Measurements from ENCODE around the gene SH3RF3. TPM values are rescaled to one million over a fixed set of nuclear protein-coding genes. Genes with fewer than 3 reads are reported as not detected.

SH3RF3 gene
- total and polyA plus RNA-seq, 2 of the 13 experiments (the other 11 are each of a cell fraction or from before 2014, with no cell fraction given) = 0.04 TPM; not detected in 1

DNA sequence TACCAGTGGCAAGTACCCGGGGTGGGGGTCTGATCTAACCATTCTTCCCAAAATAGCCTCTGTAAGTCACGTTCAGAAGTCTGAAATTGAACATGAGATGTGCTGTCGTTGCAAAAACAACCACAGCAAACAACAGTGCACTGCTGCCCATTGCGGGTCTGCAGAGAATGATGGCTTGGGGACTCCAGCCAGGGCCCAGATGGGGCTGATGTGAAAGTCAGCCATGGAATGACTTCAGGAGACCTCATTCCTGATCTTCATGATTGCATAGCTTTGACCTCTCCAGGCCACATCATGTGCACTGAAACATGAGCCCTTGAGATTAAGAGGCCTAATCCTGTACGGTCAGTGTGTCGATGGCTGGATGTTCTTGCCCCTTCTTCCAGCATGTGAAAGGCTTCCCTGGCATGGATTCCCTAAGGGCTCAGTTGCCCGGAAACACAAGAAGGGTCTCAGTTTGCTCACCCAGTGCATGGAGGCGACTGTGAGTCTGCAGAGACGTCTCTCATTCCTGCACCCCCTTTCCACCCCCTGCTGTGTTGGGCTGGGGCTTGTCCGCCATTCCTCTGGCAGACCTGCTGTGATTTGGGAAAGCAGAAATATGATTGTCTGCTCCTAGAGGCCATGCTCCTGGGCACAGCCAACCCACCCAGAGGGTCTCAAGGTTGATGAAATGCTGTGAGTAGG, 293.2 kb downstream of the SH3RF3 start:
- no peak overlapping the region for H3K4me2 ChIP-seq (ENCODE audit: low read depth, low read length)
- H2AFZ ChIP-seq (ENCODE audit: low read length) = no peak overlapping the region
- H3K9me3 ChIP-seq (ENCODE audit: low read length) = no peaks in the 10 kb centered on the region
- no peak overlapping the region for H3K9ac ChIP-seq (ENCODE audit: insufficient read depth, low read depth, low read length)
- no peak overlapping the region for H3K27ac ChIP-seq (ENCODE audit: extremely low read length, insufficient read depth, low read length)
- ATAC-seq (no peak), FAIRE-seq (no peak), DNase-seq (ENCODE audit: low spot score) (no peak)
- no peaks in the 10 kb centered on the region for H4K20me1 ChIP-seq (ENCODE audit: insufficient read depth, low read length)
- H3K4me1 ChIP-seq (ENCODE audit: insufficient read depth, low read length) = peaks cover 9% of the 10 kb centered on the region; the same call in 1 of the 2 replicates
- H3K27me3 ChIP-seq (ENCODE audit: control insufficient read depth in 1 of 2, insufficient read depth in 2 of 2, low read length in 2 of 2) = peaks cover 1 to 9% of the 10 kb centered on the region in 2 experiments; a peak in 3 of 5 replicates
- ChIA-PET CTCF (ENCODE audit: low intra/inter-chr PET ratio, low total read pairs) (no interaction called here), POLR2A (no interaction called here)
- no peaks in the 10 kb centered on the region for H3K36me3 ChIP-seq (replicated peaks in 1 of 2; ENCODE audit: control insufficient read depth in 1 of 2, insufficient read depth in 2 of 2, low read length in 2 of 2)
- WGBS (ENCODE audit: low lambda C conversion rate) = 62% methylated on average over 8 of the region's 10 CpGs
- intact Hi-C loops (cut with micrococcal nuclease; ENCODE audit: unreplicated experiment) = no loop called here
- in situ Hi-C loops (cut with HindIII; ENCODE audit: extremely low pct_ligation_motif_present, low pct_unique_long_range_greater_than_20kb) = no loop called here
- no peak overlapping the region for H3K4me3 ChIP-seq (replicated peaks in 1 of 3; ENCODE audit: insufficient read depth in 1 of 3, low read depth in 2 of 3, low read length in 3 of 3)
- no peaks in the 10 kb centered on the region for H3K79me2 ChIP-seq (ENCODE audit: insufficient read depth, low read length)
- TF ChIP-seq MAFK (conservative IDR thresholded peaks at IDR 0.05 in 1 of 2, IDR thresholded peaks at IDR 0.05 in 1 of 2; ENCODE audit: low read length in 2 of 2) (peak; percentile 37 to 46; a peak in 2 of 4 replicates), IRF9 (CRISPR knock-in tag; IDR thresholded peaks at IDR 0.05; ENCODE audit: borderline replicate concordance) (no peak)
- no TSS peak for BruUV-seq (replicated peaks)

DNA sequence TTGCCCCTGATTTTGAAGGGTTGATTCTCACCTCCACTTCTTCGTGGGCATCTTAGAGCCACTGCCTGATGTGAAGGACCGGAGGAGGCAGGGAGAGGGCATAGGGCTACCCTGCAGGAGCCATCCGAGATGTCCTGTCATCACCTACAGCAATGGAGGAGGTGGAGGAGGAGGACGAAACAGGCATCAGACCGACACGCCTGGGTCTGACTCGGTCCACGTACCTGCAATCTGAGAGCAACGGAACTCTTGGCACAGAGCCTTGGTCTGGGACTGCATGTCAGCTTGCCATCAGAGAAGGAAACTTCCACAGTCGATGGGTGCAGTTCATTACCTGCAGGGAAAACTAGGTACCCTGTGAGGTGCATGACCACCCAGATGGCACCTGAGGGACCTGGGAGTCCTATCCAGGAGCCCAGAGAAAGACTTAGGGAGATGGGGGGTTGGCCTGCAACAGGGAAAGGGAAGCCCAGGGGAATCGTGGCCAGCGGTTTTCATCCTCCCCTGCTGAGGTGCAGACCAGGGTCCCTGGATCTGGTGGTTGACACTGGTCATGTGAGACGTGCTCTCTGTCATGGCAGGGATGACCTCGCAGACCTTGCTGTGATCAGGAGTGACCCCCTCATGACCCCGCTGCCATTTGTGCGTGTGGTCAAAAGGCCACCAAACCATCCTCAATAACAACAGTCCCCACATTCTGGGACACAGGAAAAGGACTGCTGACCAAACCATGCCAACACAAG, 293.9 kb downstream of the SH3RF3 start:
- ATAC-seq (no peak), FAIRE-seq (no peak), DNase-seq (ENCODE audit: low spot score) (no peak)
- Histone ChIP-seq H3K27me3 (ENCODE audit: control insufficient read depth in 1 of 2, insufficient read depth in 2 of 2, low read length in 2 of 2) (peaks cover 4 to 9% of the 10 kb centered on the region in 2 experiments; a peak in 3 of 5 replicates), H3K4me2 (ENCODE audit: low read depth, low read length) (no peak overlapping the region), H2AFZ (ENCODE audit: low read length) (no peak overlapping the region), H3K36me3 (replicated peaks in 1 of 2; ENCODE audit: control insufficient read depth in 1 of 2, insufficient read depth in 2 of 2, low read length in 2 of 2) (no peaks in the 10 kb centered on the region), H4K20me1 (ENCODE audit: insufficient read depth, low read length) (no peaks in the 10 kb centered on the region), H3K4me3 (replicated peaks in 1 of 3; ENCODE audit: insufficient read depth in 1 of 3, low read depth in 2 of 3, low read length in 3 of 3) (no peak overlapping the region), H3K4me1 (ENCODE audit: insufficient read depth, low read length) (peaks cover 9% of the 10 kb centered on the region; the same call in 1 of the 2 replicates), H3K27ac (ENCODE audit: extremely low read length, insufficient read depth, low read length) (no peak overlapping the region), H3K79me2 (ENCODE audit: insufficient read depth, low read length) (no peaks in the 10 kb centered on the region), H3K9ac (ENCODE audit: insufficient read depth, low read depth, low read length) (no peak overlapping the region), H3K9me3 (ENCODE audit: low read length) (no peaks in the 10 kb centered on the region)
- 57% methylated on average over 16 of the region's 16 CpGs for WGBS (ENCODE audit: low lambda C conversion rate)
- ChIA-PET POLR2A (no interaction called here), CTCF (ENCODE audit: low intra/inter-chr PET ratio, low total read pairs) (no interaction called here)
- in situ Hi-C loops (cut with HindIII; ENCODE audit: extremely low pct_ligation_motif_present, low pct_unique_long_range_greater_than_20kb) (no loop called here), intact Hi-C loops (cut with micrococcal nuclease; ENCODE audit: unreplicated experiment) (no loop called here)
- no TSS peak for BruUV-seq (replicated peaks)
- TF ChIP-seq BCLAF1 (IDR thresholded peaks at IDR 0.05) = no peak
- TF ChIP-seq MAFK (conservative IDR thresholded peaks at IDR 0.05 in 1 of 2, IDR thresholded peaks at IDR 0.05 in 1 of 2; ENCODE audit: low read length in 2 of 2) = no peak
- TF ChIP-seq ETV5 (CRISPR knock-in tag; IDR thresholded peaks at IDR 0.05; ENCODE audit: borderline replicate concordance) = no peak
- no peak for TF ChIP-seq TAF1 (CRISPR knock-in tag; IDR thresholded peaks at IDR 0.05)
- no peak for TF ChIP-seq THAP8 (CRISPR knock-in tag; IDR thresholded peaks at IDR 0.05; ENCODE audit: borderline replicate concordance)
- TF ChIP-seq, protein P1, sequence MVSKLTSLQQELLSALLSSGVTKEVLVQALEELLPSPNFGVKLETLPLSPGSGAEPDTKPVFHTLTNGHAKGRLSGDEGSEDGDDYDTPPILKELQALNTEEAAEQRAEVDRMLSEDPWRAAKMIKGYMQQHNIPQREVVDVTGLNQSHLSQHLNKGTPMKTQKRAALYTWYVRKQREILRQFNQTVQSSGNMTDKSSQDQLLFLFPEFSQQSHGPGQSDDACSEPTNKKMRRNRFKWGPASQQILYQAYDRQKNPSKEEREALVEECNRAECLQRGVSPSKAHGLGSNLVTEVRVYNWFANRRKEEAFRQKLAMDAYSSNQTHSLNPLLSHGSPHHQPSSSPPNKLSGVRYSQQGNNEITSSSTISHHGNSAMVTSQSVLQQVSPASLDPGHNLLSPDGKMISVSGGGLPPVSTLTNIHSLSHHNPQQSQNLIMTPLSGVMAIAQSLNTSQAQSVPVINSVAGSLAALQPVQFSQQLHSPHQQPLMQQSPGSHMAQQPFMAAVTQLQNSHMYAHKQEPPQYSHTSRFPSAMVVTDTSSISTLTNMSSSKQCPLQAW (CRISPR knock-in tag; IDR thresholded peaks at IDR 0.05) = no peak
- no peak for TF ChIP-seq ZFP37 (CRISPR knock-in tag; IDR thresholded peaks at IDR 0.05; ENCODE audit: borderline replicate concordance)
- TF ChIP-seq SIN3B (IDR thresholded peaks at IDR 0.05; ENCODE audit: low read length) = no peak
